Caco-2 (cell line): Measurements from ENCODE around the gene ZCCHC13. TPM values are rescaled to one million over a fixed set of nuclear protein-coding genes. Genes with fewer than 3 reads are reported as not detected.
A peak's percentile ranks its signal among the peaks of the same experiment; 100 is the strongest.
"Not testable (repeated sequence)": the region's sequence is repeated elsewhere in the genome, so short reads cannot be mapped to it uniquely, and the experiment has no call there.

ENCODE experiments used
- BruUV-seq: library from RNA; stranded (reverse); fragments of 400-500 nt; replicated peaks from 2 replicates; lab custom pipeline; 2021; lab: Mats Ljungman, UMichigan
- CTCF ChIA-PET: fragments of 300-600 bp; sonication (Branson Sonifier 250); formaldehyde crosslinking; loops from one replicate; lab custom pipeline; 2022; ENCODE audit warnings: antibody characterized with exemption; lab: Charles Lee
- POLR2A ChIA-PET: fragments of 300-600 bp; sonication (Branson Sonifier 250); formaldehyde crosslinking; loops from one replicate; lab custom pipeline; 2022; ENCODE audit warnings: antibody characterized with exemption; lab: Charles Lee
- DNase-seq, 2 experiments: peaks; one replicate each; pipeline versions ENCODE4 v3.0.0 to v3.0.0-alpha.2; 2020 to 2022
- H3K27me3 ChIP-seq: replicated peaks from 2 replicates; pipeline ENCODE4 v1.6.0; 2011; ENCODE audit warnings: low read length; ENCODE audit not compliant: control insufficient read depth, insufficient read depth
- H3K36me3 ChIP-seq: 2 replicates; pipeline ENCODE4 v1.5.1; 2011; ENCODE audit warnings: low read length; ENCODE audit not compliant: control insufficient read depth, insufficient read depth
- H3K4me1 ChIP-seq: fragments of 250-450 bp; sonication (Bioruptor Pico); 2 replicates; pipeline ENCODE4 v1.5.1; 2020; ENCODE audit warnings: mild to moderate bottlenecking
- H3K4me3 ChIP-seq: 2 replicates; pipeline ENCODE4 v1.5.1; 2011; ENCODE audit warnings: low read depth, mild to moderate bottlenecking, control low read depth, low read length
- H3K9me3 ChIP-seq: fragments of 250-450 bp; sonication (Bioruptor Pico); 2 replicates; pipeline ENCODE4 v1.5.1; 2020; ENCODE audit warnings: mild to moderate bottlenecking, moderate library complexity
- H3K27ac Mint-ChIP-seq: one replicate; pipeline ENCODE4 v1.8.0; 2022; ENCODE audit warnings: mixed read lengths; ENCODE audit not compliant: unreplicated experiment
- H3K27me3 Mint-ChIP-seq: one replicate; pipeline ENCODE4 v1.8.0; 2022; ENCODE audit warnings: mixed read lengths; ENCODE audit not compliant: insufficient read depth, unreplicated experiment
- H3K36me3 Mint-ChIP-seq: one replicate; pipeline ENCODE4 v1.8.0; 2022; ENCODE audit warnings: mild to moderate bottlenecking, mixed read lengths; ENCODE audit not compliant: insufficient read depth, unreplicated experiment
- H3K4me1 Mint-ChIP-seq: one replicate; pipeline ENCODE4 v1.8.0; 2022; ENCODE audit warnings: low read depth, mixed read lengths; ENCODE audit not compliant: unreplicated experiment
- H3K4me3 Mint-ChIP-seq: one replicate; pipeline ENCODE4 v1.8.0; 2022; ENCODE audit warnings: mild to moderate bottlenecking, moderate library complexity, mixed read lengths; ENCODE audit not compliant: unreplicated experiment
- H3K9me3 Mint-ChIP-seq: one replicate; pipeline ENCODE4 v1.8.0; 2022; ENCODE audit warnings: mixed read lengths; ENCODE audit not compliant: unreplicated experiment
- CTCF ChIP-seq, 2 experiments: fragments of 200-600 bp in 1 of 2; IDR thresholded peaks; 1 replicate in 1 of 2; 2 replicates in 1 of 2; pipeline versions ENCODE4 v1.5.1 to v1.8.0; 2011 to 2022; ENCODE audit warnings: antibody characterized with exemption in 1 of 2, control low read depth in 1 of 2, inconsistent platforms in 1 of 2, low read depth in 1 of 2, low read length in 1 of 2, mild to moderate bottlenecking in 1 of 2, moderate library complexity in 1 of 2; ENCODE audit not compliant: insufficient read depth in 1 of 2, severe bottlenecking in 1 of 2, unreplicated experiment in 1 of 2
- intact Hi-C: fragments of 100-400 bp; cut with micrococcal nuclease; formaldehyde crosslinking; loops from one replicate; pipeline ENCODE4 v1.10.0; 2022; ENCODE audit not compliant: unreplicated experiment
- total RNA-seq: library from RNA; stranded (reverse); gene quantifications from 2 replicates; pipeline ENCODE4 v1.2.3, GENCODE V29; 2022

ZCCHC13 gene
- total RNA-seq, 1 experiment from 2014 or later: not detected

GRCh38 chrX:74297766-74298165 is 6.2 kb upstream of the ZCCHC13 start:
- no peak for DNase-seq
- intact Hi-C loops: no loop called here
- Histone ChIP-seq H3K36me3 (no peaks in the 10 kb centered on the region), H3K4me3 (no peak overlapping the region), H3K9me3 (no peaks in the 10 kb centered on the region), H3K27me3 (no peaks in the 10 kb centered on the region), H3K4me1 (no peaks in the 10 kb centered on the region)
- Mint-ChIP-seq H3K4me1 (no peaks in the 10 kb centered on the region), H3K4me3 (no peak overlapping the region), H3K27me3 (no peaks in the 10 kb centered on the region), H3K36me3 (peaks cover 6% of the 10 kb centered on the region), H3K9me3 (no peaks in the 10 kb centered on the region), H3K27ac (no peak overlapping the region)
- POLR2A ChIA-PET: no interaction called here
- BruUV-seq: no TSS peak
- TF ChIP-seq CTCF (IDR thresholded peaks at IDR 0.05; ENCODE audit: insufficient read depth in 1 of 2, low read depth in 1 of 2, low read length in 1 of 2, severe bottlenecking in 1 of 2, unreplicated experiment in 1 of 2): no peak
- CTCF ChIA-PET: no interaction called here

GRCh38 chrX:74300869-74301268 is 3.1 kb upstream of the ZCCHC13 start:
- Mint-ChIP-seq H3K4me3 (no peak overlapping the region), H3K4me1 (no peaks in the 10 kb centered on the region), H3K27ac (no peak overlapping the region), H3K9me3 (no peaks in the 10 kb centered on the region), H3K27me3 (no peaks in the 10 kb centered on the region), H3K36me3 (no peaks in the 10 kb centered on the region)
- no peak for DNase-seq
- H3K27me3 ChIP-seq: no peaks in the 10 kb centered on the region
- no peak overlapping the region for H3K4me3 ChIP-seq
- POLR2A ChIA-PET: no interaction called here
- intact Hi-C loops: no loop called here
- TF ChIP-seq CTCF (IDR thresholded peaks at IDR 0.05; ENCODE audit: insufficient read depth in 1 of 2, low read depth in 1 of 2, low read length in 1 of 2, severe bottlenecking in 1 of 2, unreplicated experiment in 1 of 2): no peak
- H3K9me3 ChIP-seq: no peaks in the 10 kb centered on the region
- CTCF ChIA-PET: no interaction called here
- H3K36me3 ChIP-seq: no peaks in the 10 kb centered on the region
- no TSS peak for BruUV-seq
- no peaks in the 10 kb centered on the region for H3K4me1 ChIP-seq

GRCh38 chrX:74318672-74319071 is 14.7 kb downstream of the ZCCHC13 start:
- DNase-seq: peak in 1 of 2 experiments; percentile 30
- CTCF ChIA-PET: no interaction called here
- no peaks in the 10 kb centered on the region for H3K36me3 Mint-ChIP-seq

GRCh38 chrX:74319321-74319720 is 15.3 kb downstream of the ZCCHC13 start:
- CTCF ChIA-PET, H3K27ac Mint-ChIP-seq, H3K9me3 ChIP-seq, H3K36me3 Mint-ChIP-seq, H3K27me3 Mint-ChIP-seq, H3K4me1 ChIP-seq, H3K27me3 ChIP-seq, BruUV-seq, intact Hi-C loops, H3K36me3 ChIP-seq, H3K4me1 Mint-ChIP-seq, POLR2A ChIA-PET, H3K9me3 Mint-ChIP-seq, H3K4me3 Mint-ChIP-seq, DNase-seq, H3K4me3 ChIP-seq: not testable (repeated sequence)

More at GRCh38 chrX:74318672-74319071, 14.7 kb downstream of the ZCCHC13 start:
- Mint-ChIP-seq H3K4me1 (no peaks in the 10 kb centered on the region), H3K27ac (no peak overlapping the region), H3K4me3 (no peak overlapping the region), H3K9me3 (no peaks in the 10 kb centered on the region), H3K27me3 (no peaks in the 10 kb centered on the region)
- H3K36me3 ChIP-seq: no peaks in the 10 kb centered on the region
- no peak overlapping the region for H3K4me3 ChIP-seq
- POLR2A ChIA-PET: no interaction called here
- TF ChIP-seq CTCF (IDR thresholded peaks at IDR 0.05; ENCODE audit: insufficient read depth in 1 of 2, low read depth in 1 of 2, low read length in 1 of 2, severe bottlenecking in 1 of 2, unreplicated experiment in 1 of 2): no peak
- no TSS peak for BruUV-seq
- H3K27me3 ChIP-seq: no peaks in the 10 kb centered on the region
- H3K9me3 ChIP-seq: no peaks in the 10 kb centered on the region
- intact Hi-C loops: no loop called here
- H3K4me1 ChIP-seq: no peaks in the 10 kb centered on the region
